Stimulated activated CD8-positive, alpha-beta memory T cell treated with anti-CD3 and anti-CD28 coated beads, Interleukin-4, amount 100 ng/mL, for 24 hours (primary cell): ENCODE results near the gene NOC4L.
"Not testable (repeated sequence)": the region's sequence is repeated elsewhere in the genome, so short reads cannot be mapped to it uniquely, and the experiment has no call there.

Experiments used
- DNase-seq: peaks from one replicate; pipeline ENCODE4 v3.0.0-alpha.2; 2020; ENCODE audit warnings: low read depth

The NOC4L gene

DNA sequence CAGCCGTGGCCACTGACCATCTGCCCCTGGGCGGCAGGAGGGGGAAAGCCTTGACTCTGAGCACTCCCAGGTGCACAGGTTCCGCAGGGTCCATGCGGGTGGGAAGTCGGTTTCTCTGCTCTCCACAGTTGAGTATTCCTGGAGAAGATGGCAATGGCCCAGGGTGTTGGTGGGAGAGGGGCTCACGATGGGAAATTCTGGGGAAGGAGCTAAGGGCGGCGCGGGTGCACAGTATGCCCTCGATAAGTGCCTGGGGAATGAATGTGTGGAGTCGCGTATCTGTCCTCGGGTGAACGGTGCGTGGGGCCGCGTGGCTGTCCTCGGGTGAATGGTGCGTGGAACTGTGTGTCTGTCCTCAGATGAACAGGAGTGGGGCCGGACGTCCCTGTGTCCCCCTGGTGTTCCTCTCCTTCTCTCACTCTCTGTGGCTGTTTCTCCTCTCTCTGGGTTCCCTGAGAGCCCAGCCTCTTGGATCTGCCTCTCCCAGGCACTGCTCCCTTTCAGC lies 38.0 kb downstream of the NOC4L start:
- no peak for DNase-seq

DNA sequence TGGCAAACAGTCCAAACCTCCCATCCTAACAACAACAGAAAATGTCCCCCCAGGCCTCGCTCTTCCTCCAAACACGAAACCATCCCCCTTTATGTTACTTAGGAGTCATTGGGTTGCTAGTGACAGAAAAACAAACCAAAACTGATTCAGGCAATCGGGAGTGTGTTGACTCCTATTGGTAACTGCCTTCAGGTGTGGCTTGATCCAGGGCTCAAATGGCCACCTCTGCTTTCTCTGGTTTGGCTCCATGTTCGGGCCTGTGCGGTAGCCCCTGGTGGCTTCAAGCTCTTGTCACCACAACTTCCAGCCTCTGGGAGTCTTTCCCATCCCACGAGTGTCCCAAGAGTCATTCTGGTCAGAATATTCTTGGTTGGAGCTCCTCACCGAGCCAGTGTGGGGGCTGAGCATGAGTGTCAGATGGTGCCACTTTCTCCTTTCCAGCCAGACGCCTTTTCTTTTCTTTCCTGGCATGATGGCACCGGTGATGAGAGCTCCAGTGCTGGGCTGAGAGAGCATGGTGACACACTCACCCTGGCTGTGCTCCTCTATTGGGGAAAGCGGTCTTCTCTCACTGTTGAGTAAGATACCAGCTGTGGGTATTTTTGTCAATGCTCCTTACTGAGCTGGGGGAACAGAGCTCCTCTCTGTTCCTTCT lies 38.6 kb downstream of the NOC4L start:
- no peak for DNase-seq

DNA sequence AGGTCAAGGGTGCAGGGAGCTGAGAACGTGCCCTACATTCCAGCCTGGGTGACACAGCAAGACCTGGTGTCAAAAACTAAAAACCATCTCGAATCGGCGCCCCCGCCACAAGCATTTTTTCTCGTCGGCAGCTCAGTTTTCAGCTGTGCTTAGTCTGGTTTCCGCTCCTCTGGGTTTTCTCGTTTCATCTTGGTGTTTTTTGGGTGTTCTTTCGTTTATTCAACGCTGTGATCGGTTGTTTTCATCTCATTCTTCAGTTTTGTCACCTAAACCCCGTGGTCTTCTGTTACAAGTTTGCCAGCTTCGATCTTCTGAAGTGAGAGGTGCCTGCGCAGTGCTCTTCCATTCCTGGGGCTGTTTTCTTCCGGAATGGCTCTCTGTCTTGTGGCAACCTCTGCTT lies 41.4 kb downstream of the NOC4L start:
- DNase-seq, result no peak

DNA sequence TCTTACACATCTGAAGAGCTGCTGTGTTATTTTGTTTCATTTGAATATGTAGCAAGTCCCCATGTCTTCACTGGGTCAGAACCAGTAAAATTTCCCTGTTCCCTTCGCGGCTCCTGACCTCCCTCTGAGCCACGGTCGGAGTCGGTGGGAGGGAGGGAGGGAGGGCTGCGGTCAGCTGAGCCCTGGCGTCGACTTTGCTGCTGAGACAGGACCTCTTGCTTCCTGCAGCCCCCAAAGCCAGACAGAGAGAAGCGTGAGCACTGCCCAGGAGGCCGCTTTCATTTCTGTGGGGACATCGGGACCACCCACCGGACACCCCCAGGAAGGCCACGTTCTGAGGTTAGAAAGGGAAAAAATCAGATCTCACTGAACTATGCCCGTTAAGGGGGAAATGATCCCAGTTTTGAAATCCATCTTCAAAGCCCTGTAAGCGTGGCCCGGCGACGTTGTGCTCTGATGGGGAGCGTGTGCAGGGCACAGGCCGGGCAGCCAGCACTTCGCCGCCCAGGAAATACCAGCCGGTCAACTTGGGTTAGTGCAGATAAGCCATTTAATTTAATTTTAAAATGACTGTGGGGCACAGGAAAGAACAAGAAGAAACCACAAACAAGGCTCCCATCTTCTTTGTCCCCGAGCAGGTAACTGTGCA lies 42.1 kb downstream of the NOC4L start:
- DNase-seq, result no peak

DNA sequence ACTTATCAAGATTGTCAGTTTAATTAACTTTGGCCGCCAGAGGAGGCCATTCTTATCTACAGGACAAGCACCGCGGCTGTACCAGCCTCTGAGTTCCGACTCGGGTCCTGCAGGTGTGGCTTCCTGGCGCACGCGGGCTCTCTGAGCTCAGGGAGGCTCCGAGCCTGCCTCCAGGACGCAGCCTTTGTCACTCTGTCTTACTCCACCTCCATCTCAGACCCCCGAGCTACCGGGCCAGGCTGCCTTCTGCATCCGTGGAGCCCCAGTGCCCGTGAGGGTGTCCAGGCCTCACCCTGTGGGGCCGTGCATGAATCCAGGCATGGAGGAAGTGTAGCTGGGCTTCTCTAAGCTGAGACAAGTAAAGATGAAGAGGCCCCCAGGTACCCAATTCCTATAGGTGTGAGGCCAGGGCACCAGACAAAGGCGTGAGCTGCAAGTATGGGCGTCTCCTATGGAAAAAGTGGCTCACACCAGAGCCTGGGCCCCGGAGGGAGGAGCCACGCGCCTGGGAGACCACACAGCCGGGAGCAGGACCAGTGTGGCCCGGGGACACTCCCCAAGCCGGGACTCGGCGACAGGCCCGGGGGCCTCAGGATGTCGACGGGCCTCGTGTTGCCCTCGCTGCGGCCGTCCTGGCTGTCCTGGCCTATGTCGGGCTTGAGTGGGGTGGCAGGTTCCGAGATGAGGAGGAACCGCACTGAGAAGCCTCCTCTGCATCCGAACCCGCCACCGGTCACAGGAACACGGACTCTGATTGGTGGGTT lies 42.8 kb downstream of the NOC4L start:
- no peak for DNase-seq

DNA sequence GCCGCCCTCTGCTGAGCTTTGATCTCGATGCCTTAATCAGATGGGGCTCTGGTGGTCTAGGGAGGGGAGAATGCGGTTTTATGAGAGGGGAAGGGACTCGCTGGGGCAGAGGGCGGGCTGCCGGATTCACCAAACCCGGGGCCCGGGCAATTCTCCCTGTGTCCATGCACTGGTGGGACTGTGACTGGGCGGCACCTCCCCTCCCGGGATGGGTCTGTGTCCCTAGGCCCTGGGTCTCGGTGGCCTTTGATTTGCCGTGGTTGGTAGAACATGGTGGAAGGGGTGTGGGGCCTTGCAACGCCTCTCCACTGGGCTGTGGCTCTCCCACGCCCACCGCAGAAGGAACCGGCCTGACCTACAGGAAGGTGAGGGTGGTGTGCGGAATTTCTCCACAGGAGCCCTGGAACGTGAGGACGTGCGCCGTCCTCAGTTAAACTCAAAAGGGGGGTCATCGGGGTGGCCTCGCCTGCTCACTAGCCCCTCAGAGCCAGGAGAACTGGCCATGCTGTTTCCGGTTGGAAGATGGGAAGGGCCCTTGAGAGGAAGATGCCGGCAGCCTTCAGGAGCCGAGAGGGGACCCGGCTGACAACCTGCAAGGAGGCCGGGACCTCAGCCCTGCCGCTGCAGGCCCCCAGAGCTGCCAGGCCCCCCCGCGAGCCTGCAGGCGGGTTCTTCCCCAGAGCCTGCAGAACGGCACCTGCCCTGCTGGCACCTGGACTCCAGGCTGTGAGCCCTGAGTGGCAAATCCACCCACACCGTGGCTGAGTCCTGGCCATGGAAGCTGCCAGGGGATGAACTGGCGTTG lies 43.6 kb downstream of the NOC4L start:
- no peak for DNase-seq

DNA sequence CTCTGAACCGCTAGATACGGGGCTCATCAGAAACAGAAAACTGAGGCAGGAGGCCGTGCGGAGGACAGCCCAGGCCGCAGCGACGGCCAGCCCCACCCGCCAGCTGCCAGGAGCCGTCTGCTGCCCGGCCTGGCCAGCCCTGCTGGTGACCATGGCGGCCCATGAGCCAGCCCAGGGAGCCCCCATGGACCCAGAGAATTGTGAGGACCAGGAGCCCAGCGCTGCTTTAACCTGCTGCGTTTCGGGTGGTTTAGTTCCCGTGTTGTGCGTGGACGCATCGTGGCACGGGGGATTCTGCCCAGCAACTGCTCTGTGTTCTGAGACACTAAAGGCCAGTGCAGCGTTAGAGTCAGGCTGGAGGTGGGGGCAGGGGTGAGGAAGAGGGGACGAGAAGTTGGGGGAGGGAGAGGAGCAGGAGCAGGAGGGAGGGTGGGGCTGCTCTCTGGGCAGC lies 44.2 kb downstream of the NOC4L start:
- no peak for DNase-seq

DNA sequence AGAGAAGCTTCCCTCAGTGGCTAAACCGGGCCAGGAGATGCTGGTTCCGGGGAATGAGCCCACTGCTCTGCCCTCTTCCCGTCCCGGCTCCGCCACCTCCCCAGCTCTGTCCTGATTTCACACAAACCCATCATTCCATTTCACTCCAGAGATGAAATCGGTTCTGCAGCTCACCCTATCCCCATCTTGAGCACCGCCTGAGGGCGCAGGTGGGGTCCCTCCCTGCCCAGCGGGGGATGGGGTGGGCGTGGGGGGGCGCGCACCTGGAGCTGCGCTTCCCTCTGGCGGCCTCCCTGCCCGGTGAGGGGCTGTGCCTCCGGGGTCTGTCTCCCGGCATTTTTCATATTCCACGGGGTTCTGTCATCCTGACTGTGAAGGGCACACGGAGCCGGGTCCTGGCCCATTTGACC lies 44.7 kb downstream of the NOC4L start:
- DNase-seq, result no peak

DNA sequence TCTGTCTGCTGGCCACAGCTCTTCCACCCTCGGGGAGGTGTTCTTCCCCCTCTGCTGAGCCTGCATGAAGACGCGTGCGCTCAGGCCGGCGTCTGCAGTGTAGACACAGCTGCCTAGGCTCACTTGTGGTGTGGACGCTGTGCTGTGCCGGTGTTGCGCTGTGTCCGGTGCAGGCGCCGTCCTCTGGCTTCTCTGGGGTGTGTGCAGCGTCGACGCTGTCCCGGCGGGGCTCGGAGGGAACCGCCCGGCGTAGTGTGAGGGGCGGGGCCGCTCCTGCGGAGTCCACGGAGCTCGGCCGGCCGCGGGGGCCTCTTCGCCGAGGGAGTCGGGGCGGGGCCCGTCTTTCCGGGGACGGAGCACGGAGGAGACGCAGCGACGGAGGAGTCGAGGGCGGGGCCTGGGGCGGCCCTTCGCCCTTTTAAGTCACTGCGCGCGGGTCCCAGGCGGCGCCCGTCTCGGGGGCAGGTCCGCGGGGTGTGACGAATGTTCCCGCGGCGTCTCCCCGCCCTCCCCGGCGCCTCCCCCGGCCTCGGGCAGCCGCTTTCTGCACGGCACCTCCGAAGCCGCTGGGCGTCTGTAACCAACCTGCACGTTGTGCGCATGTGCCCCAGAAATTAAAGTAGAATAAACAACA lies 45.2 kb downstream of the NOC4L start:
- DNase-seq, result peak; percentile 91

DNA sequence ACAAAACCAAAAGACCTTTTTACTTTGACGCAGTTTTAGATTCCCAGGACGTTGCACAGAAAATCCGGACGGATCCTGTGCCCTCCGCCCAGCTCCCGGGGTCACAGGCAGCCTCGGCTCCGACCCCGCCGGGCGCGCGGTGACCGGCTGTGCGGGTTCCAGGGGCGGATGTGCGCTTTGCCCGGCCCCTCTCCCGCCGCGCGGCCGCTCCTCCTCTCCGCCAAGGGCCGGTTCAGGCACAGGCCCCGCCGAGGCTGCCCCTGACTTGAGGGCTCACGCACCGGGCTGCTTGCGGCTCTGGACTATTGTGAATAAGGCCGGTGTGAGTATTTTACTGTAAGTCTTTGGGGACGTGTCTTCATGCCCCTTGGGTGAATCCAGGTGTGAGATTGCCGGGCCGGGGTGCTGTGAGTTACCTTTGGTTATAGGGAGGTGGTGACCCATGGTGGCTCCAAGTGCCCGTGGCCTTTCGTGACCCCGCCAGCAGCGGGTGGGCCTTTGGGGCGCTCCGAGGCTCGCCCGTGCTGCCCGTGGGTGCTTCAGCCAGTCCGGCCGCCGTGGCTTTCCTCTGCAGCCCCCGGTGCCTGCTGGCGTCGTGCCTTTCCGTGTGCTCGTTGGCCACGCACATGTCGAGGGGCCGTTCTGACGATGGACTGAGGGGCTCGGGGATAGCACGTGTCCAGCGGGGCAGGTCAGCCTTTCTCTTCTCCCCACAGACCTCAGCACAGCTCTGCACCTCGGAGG lies 45.9 kb downstream of the NOC4L start:
- peak; percentile 15 for DNase-seq

DNA sequence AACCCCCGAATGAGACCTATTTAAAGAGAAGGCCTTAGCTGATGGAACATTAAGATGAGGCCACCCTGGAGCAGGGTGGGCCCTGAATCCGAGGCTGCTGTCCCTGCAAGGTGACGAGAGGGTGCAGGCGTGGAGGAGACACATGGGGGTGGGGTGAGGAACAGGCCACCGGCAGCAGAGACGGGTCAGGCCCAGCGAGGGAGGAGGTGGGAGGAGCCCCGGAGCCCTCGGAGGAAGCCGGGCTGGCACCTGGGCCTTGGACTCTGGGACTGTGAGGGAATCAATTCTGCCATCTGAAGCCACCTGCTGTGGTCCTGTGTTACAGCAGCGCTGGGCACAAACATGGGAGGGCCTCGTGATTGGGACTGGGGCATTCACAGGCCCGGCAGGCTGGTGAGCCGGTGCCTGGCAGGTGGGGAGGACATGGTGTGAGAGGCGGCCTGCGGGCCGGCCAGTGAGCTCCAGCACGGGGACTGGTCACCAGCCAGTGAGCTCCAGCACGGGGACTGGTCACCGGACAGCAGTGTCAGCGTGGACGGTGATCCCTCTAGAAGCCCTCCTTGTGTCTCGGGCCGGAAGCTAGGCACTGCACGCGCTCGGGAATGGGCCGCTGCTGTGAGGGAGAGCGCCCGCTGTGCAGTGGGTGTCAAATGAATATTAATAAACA lies 46.7 kb downstream of the NOC4L start:
- no peak for DNase-seq

DNA sequence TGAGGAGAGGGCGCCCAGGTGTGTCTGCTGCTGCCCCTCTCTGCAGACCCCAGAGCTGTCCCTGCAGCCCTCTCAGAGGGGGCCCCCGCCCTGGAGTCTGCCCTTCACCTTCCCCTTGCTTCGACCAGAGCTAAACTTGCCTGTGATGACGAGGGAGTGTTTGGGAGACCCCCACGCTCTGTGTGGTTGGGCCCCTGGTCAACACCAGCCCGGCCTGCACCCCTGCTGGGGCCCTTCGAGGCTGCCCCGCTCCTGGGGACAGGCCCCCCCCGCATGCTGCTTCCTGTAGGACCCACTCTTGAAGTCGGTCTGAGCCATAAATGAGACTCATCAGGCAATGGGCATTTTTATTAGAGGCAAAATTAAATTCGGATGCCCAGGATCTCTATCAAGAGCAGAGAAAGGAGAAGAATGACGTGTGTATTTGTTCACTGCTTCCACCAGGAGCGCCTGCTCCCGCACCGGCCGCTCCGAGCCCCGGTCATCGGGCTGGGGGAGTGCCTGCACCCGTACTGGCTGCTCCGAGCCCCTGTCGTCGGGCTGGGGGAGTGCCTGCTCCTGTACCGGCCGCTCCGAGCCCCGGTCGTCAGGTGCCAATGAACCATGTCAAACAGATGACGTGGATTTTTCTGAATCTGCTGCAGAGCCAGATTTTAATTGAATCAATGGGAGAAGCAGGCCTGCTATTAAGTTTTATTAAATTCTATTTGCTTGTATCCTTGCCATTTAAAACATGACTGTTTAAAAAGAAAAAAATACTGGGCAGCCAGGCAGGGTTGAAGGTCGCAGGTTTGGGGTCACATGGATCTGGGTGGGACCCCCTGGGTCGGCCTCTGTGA lies 47.7 kb downstream of the NOC4L start:
- no peak for DNase-seq

DNA sequence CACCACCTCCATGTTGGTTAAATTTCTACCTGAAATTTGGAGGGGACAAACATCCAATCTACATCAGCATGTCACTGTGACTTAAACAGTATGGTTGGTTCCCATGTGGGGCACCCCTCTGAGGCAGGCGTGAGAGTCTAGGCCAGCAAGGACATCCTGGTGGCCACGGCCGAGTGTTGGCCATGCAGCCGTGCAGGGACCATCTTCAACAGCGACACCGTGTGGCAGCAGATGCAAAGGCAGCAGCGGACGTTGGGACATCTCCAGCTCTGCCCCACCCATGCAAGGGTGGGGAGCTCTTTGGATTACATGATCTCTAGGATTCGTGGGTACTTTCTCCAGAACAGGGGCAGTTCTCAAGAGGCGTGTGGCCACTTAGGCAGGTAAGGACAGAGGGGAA lies 49.8 kb downstream of the NOC4L start:
- DNase-seq, result no peak

DNA sequence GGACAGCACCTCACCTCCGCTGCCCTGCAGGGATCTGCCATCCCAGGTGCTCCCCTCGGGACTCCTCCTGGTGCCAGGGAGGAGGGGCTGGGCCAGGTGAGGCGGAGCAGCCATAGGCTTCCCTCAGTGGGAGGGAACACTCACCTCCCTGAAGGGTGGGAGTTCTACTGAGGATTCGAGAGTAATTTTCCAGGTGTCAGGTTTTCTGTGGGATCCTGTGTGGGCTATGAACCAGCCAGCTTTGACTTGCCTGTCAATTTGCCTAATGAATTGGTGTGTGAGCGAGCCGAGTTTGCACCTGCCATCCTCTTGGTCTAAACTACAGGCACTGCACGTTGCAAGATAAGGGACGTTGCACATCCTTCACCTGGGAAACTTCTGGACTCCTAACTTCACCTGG lies 50.3 kb downstream of the NOC4L start:
- no peak for DNase-seq

DNA sequence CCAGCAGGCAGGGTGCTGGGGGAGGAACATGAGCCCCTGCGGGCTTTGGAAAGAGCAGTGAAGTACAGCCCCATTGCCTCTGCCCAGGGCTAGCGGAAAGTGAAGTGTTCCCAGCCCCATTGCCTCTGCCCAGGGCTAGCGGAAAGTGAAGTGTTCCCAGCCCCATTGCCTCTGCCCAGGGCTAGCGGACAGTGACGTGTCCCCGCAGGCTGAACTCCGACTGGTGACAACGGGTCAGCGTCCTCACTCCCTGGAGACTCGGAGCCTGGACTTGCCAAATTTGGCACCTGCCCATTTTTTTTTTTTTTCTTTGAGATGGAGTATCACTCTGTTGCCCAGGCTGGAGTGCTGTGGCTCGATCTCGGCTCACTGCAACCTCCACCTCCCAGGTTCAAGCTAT lies 51.0 kb downstream of the NOC4L start:
- not testable (repeated sequence) for DNase-seq

DNA sequence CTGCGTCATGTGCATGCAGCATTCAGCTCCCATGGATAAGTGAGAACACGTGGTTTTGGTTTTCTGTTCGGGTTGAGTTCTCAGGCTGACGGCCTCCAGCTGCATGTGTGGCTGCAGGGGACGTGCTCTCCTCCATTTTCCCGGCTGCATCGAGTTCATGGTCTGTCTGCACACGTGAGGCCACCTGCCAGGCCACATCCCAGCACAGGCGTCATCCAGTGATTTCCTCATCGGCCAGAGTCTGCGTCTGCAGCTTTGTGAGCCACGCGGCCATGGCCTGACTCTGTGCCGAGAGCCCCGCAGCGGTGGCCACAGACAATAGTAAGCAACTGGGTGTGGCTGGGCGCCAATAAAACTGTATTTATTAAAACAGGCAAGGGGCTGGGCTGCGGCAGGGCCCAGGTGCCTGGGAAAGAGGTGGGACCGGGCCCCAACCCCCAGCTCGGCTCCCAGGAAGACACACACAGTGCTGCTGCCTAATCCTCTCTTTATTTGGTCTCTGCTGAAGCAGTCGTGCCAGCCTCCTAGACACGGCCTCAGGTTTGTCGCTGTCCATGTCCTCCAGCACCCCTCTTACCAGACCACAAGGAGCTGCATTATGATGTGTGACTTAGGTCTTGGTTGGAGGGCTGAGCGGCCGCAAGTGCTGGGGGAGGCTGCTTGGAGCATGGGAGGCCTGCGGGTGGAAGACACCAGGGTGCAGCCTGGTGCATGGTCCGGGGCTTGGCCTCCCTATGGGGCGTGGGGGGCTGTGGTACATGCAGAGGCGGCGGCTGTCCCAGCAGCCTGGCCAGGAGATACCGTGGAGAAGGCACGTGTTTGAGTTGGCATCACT lies 52.0 kb downstream of the NOC4L start:
- no peak for DNase-seq

DNA sequence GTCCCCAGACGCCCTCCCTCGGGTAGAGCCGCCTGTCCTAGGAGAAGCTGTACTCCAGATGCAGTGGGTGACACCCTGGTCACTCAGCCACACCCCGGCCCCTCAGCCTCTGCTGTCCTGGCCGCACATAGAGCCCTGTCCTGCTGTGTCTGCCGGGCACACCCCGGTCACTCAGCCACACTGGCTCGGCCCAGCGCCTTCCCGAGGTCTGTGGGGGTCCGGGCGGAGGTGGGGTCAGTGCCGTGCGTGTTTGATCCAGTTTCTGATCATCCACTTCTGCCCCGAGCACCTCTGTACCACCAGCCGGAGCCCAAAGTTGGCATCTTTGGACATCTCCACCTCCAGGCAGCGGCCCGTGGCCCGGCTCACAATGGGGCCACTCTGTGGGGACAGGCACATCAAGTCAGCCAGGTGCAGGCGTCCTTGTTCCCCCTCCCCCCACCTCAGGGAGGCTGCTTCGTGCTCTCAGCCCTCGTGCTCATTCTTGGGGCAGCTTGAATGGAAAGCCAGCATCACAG lies 52.7 kb downstream of the NOC4L start:
- no peak for DNase-seq

DNA sequence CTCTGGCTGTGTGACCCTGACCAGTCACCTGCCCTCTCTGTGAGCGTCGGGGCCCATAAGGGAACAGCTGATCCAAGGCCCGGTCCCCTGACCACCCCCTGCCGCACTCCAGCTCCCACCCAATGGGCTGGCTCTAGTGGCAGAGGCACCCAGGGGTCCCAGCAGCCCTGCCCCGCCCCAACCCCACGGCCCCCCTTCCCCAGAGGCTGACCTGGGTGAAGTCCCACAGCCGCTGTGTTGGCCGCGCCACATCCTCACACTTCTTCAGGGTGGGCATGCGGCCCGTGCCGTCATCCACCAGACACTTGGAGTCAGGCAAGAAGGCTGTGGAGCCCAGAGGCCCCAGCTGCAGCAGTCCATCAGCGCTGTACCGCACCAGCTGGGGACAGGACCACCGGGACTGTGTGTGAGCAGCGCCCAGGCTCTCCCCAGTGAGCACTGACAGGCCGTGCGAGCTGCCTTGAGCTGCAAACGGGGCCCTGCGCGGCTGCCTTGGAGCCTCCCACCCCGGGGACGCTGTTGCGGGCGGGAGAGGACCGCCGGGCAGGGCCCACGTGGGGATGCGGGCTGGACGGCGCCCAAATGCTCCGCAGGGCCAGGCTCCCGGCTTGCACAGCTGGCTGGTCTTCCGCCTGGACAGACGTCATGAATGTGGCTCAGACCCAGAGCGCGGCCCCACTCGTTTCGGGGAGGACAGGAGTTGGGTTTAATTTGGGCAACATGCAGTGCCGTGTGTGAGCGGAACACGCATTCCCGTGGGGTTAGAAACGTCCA lies 53.5 kb downstream of the NOC4L start:
- no peak for DNase-seq
